C4-2B (cell line): ENCODE data around the gene OBSL1.

Experiments used
- ZFX ChIP-seq: fragments of 450-650 bp; IDR thresholded peaks from 2 replicates; pipeline ENCODE4 v1.6.1; 2017
- TF ChIP-seq, protein P1 (sequence below): fragments of 450-650 bp; conservative IDR thresholded peaks from 2 replicates; pipeline ENCODE4 v1.5.1; 2017; ENCODE audit warnings: mild to moderate bottlenecking

DNA sequence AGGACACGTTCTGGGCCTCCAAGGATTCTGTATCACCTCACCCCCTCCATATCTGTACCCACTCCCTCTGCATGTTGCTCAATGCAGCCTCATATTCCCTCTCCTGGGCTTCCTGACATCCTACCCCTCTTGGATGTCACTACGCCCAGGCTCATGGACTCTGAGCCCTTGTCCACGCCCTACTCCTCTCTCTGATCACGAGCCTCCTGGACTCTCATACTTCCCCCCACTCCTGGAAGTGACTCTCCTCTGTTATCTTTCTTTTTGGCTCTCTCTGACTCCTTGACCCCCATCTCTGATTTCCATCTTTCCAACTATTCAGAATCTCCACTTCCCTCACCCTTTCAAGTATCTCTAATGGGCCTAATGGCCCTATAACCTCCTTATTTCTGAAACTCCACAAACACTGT is 25.4 kb downstream of the OBSL1 start:
- TF ChIP-seq, protein P1, sequence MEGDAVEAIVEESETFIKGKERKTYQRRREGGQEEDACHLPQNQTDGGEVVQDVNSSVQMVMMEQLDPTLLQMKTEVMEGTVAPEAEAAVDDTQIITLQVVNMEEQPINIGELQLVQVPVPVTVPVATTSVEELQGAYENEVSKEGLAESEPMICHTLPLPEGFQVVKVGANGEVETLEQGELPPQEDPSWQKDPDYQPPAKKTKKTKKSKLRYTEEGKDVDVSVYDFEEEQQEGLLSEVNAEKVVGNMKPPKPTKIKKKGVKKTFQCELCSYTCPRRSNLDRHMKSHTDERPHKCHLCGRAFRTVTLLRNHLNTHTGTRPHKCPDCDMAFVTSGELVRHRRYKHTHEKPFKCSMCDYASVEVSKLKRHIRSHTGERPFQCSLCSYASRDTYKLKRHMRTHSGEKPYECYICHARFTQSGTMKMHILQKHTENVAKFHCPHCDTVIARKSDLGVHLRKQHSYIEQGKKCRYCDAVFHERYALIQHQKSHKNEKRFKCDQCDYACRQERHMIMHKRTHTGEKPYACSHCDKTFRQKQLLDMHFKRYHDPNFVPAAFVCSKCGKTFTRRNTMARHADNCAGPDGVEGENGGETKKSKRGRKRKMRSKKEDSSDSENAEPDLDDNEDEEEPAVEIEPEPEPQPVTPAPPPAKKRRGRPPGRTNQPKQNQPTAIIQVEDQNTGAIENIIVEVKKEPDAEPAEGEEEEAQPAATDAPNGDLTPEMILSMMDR: no peak
- TF ChIP-seq ZFX: no peak
